Endodermal cell (in vitro differentiated cells): ENCODE data around the gene PARP8. TPM values are rescaled to one million over a fixed set of nuclear protein-coding genes. Genes with fewer than 3 reads are reported as not detected.

Experiments used
- DNase-seq: peaks from one replicate; pipeline ENCODE4 v3.0.0-alpha.2; 2017
- H3K27ac ChIP-seq: 2 replicates; pipeline ENCODE4 v1.5.1; 2013; ENCODE audit warnings: mild to moderate bottlenecking, low read depth, low read length, moderate library complexity
- H3K27me3 ChIP-seq: 2 replicates; pipeline ENCODE4 v1.6.1; 2013; ENCODE audit warnings: mild to moderate bottlenecking, low read length, moderate library complexity; ENCODE audit not compliant: insufficient read depth, control insufficient read depth, poor library complexity, severe bottlenecking
- H3K36me3 ChIP-seq: 2 replicates; pipeline ENCODE4 v1.7.0; 2013; ENCODE audit warnings: mild to moderate bottlenecking, low read length, moderate library complexity; ENCODE audit not compliant: control insufficient read depth, insufficient read depth
- H3K4me1 ChIP-seq: one replicate; pipeline ENCODE4 v1.7.0; 2013; ENCODE audit warnings: low read length; ENCODE audit not compliant: control insufficient read depth, insufficient read depth
- H3K4me3 ChIP-seq: 2 replicates; pipeline ENCODE4 v1.5.1; 2013; ENCODE audit warnings: mild to moderate bottlenecking, low read length, moderate library complexity
- H3K9ac ChIP-seq: 2 replicates; pipeline ENCODE4 v1.6.1; 2013; ENCODE audit warnings: mild to moderate bottlenecking, low read length, moderate library complexity; ENCODE audit not compliant: poor library complexity, severe bottlenecking; ENCODE audit errors: extremely low read depth
- H3K9me3 ChIP-seq: 2 replicates; pipeline ENCODE4 v1.6.1; 2013; ENCODE audit warnings: mild to moderate bottlenecking, low read length, moderate library complexity; ENCODE audit not compliant: control insufficient read depth
- H3K27ac Mint-ChIP-seq: 2 replicates; pipeline ENCODE4 v1.8.0; 2020; ENCODE audit warnings: mixed read lengths
- H3K27me3 Mint-ChIP-seq: 2 replicates; pipeline ENCODE4 v1.8.0; 2021; ENCODE audit warnings: mild to moderate bottlenecking, mixed read lengths; ENCODE audit not compliant: insufficient read depth
- H3K36me3 Mint-ChIP-seq: 2 replicates; pipeline ENCODE4 v1.8.0; 2020; ENCODE audit warnings: low read depth, mixed read lengths
- H3K4me1 Mint-ChIP-seq: 2 replicates; pipeline ENCODE4 v1.8.0; 2020; ENCODE audit warnings: mixed read lengths
- H3K4me3 Mint-ChIP-seq: 2 replicates; pipeline ENCODE4 v1.8.0; 2020; ENCODE audit warnings: mild to moderate bottlenecking, moderate library complexity, mixed read lengths
- H3K9me3 Mint-ChIP-seq: 2 replicates; pipeline ENCODE4 v1.8.0; 2020; ENCODE audit warnings: mild to moderate bottlenecking, mixed read lengths
- WGBS, 2 experiments: methylation state at CpG; one replicate each; pipeline versions ENCODE4 v1.1.5 to v1.1.7; 2013; ENCODE audit warnings: missing lambda C conversion rate in 2 of 2, mixed read lengths in 1 of 2; ENCODE audit not compliant: insufficient coverage in 1 of 2, insufficient read length in 1 of 2; 5-methylcytosine and 5-hydroxymethylcytosine counted together
- total RNA-seq, 2 donors: library from RNA; stranded (reverse); fragmentation: NEBNext Ultra II Directional in 1 of 2; extraction: Animal tissue kit (Norgen Biotek cat#: 25700) in 1 of 2; gene quantifications; 2 replicates in 1 of 2; 3 replicates in 1 of 2; pipeline ENCODE4 v1.2.1, GENCODE V29; 2021
- TF ChIP-seq, protein P1 (sequence below): fragments of 200-600 bp; sonication (generic); conservative IDR thresholded peaks from 2 replicates; pipeline ENCODE4 v1.5.0; 2021; ENCODE audit warnings: antibody characterized with exemption, mild to moderate bottlenecking

The PARP8 gene
- total RNA-seq, 2 donors from 2014 or later: 18.7 to 19.4 TPM

DNA sequence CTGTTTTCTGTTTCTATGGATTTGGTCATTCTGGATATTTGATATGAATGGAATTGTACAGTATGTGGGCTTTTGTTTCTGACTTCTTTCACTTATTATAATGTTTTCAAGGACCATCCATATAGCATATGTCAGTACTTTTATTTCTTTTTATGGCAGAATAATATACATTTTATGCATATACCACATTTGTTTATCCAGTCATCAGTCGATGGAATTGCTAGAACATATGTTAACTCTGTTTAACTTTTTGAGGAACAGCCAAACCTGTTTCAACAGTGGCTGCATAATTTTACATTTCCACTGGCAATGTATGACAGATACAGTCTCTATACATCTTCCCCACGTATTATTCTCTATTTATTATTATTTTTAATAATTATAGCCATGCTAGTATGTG lies 131.6 kb downstream of the PARP8 start:
- peaks cover 3% of the 10 kb centered on the region for H3K9me3 Mint-ChIP-seq
- no peak overlapping the region for H3K4me3 ChIP-seq
- no peaks in the 10 kb centered on the region for H3K27me3 Mint-ChIP-seq
- no peak for DNase-seq
- 80 to 97% methylated on average over 1 of the region's 2 CpGs for WGBS, 2 experiments
- H3K36me3 ChIP-seq: peaks cover 6% of the 10 kb centered on the region
- H3K36me3 Mint-ChIP-seq: peaks cover 31% of the 10 kb centered on the region
- no peak overlapping the region for H3K4me3 Mint-ChIP-seq
- H3K27me3 ChIP-seq: no peaks in the 10 kb centered on the region
- TF ChIP-seq, protein P1, sequence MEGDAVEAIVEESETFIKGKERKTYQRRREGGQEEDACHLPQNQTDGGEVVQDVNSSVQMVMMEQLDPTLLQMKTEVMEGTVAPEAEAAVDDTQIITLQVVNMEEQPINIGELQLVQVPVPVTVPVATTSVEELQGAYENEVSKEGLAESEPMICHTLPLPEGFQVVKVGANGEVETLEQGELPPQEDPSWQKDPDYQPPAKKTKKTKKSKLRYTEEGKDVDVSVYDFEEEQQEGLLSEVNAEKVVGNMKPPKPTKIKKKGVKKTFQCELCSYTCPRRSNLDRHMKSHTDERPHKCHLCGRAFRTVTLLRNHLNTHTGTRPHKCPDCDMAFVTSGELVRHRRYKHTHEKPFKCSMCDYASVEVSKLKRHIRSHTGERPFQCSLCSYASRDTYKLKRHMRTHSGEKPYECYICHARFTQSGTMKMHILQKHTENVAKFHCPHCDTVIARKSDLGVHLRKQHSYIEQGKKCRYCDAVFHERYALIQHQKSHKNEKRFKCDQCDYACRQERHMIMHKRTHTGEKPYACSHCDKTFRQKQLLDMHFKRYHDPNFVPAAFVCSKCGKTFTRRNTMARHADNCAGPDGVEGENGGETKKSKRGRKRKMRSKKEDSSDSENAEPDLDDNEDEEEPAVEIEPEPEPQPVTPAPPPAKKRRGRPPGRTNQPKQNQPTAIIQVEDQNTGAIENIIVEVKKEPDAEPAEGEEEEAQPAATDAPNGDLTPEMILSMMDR: no peak
- no peaks in the 10 kb centered on the region for H3K4me1 ChIP-seq
- H3K4me1 Mint-ChIP-seq: no peaks in the 10 kb centered on the region
- no peak overlapping the region for H3K27ac Mint-ChIP-seq
- no peak overlapping the region for H3K9ac ChIP-seq
- no peak overlapping the region for H3K27ac ChIP-seq
- H3K9me3 ChIP-seq: peaks cover 3% of the 10 kb centered on the region

DNA sequence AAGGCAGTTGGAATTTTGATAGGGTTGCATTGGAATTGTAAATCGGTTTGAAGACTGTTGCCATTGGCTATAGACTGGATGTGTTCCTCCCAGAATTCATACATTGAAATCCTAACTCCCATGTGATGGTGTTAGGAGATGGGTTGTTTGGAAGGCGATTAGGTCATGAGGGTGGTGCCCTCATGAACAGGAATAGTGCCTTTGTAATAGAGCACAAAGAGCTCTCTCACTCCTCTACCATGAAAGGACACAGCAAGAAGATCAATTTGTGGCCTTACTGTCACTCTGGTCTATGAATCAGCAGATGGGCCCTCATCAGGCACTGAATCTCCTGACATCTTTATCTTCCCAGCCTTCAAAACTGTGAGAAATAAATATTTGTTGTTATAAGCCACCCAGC lies 133.2 kb downstream of the PARP8 start:
- Histone ChIP-seq H3K9ac (no peak overlapping the region), H3K4me1 (no peaks in the 10 kb centered on the region), H3K27ac (no peak overlapping the region), H3K4me3 (no peak overlapping the region), H3K9me3 (peaks cover 8% of the 10 kb centered on the region), H3K27me3 (no peaks in the 10 kb centered on the region), H3K36me3 (peaks cover 3% of the 10 kb centered on the region)
- Mint-ChIP-seq H3K36me3 (peaks cover 33% of the 10 kb centered on the region), H3K9me3 (peaks cover 4% of the 10 kb centered on the region), H3K4me1 (no peaks in the 10 kb centered on the region), H3K27me3 (no peaks in the 10 kb centered on the region), H3K4me3 (no peak overlapping the region), H3K27ac (no peak overlapping the region)
- TF ChIP-seq, protein P1: no peak
- no peak for DNase-seq
- WGBS, 2 experiments: 92% methylated on average over 2 of the region's 2 CpGs; no CpG with 5 or more reads in 1 of the 2 experiments

DNA sequence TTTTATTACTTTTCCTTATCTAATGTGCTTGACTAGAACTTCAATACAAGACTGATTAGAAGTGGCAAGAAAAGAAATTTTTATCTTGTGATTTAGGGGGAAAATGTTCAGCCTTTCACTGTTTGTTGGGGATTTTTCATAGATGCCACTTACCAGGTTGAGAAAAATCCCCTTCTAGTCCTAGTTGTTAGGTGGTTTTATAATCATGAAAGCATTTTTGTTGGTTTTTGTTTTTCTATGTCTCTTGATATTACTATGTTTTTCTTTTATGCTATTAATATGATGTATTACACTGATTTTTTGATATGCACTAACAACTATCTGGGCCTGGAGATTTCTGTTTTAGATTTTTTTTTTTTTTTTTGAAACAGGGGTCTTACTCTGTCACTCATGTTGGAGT lies 134.0 kb downstream of the PARP8 start:
- Mint-ChIP-seq H3K27ac (no peak overlapping the region), H3K4me3 (no peak overlapping the region)

More for the DNA sequence above, 134.0 kb downstream of the PARP8 start:
- peaks cover 4% of the 10 kb centered on the region for H3K9me3 Mint-ChIP-seq
- H3K4me3 ChIP-seq: no peak overlapping the region
- no peak overlapping the region for H3K27ac ChIP-seq
- H3K4me1 Mint-ChIP-seq: no peaks in the 10 kb centered on the region
- H3K27me3 Mint-ChIP-seq: no peaks in the 10 kb centered on the region
- H3K9me3 ChIP-seq: peaks cover 8% of the 10 kb centered on the region
- peaks cover 25% of the 10 kb centered on the region for H3K36me3 Mint-ChIP-seq
- H3K36me3 ChIP-seq: no peaks in the 10 kb centered on the region
- H3K9ac ChIP-seq: no peak overlapping the region
- no peaks in the 10 kb centered on the region for H3K4me1 ChIP-seq
- TF ChIP-seq, protein P1: no peak
- no peak for DNase-seq
- H3K27me3 ChIP-seq: no peaks in the 10 kb centered on the region
